Non-pigmented ciliary epithelial cell (primary cell): ENCODE results near the gene UBE2V1.
A peak's percentile ranks its signal among the peaks of the same experiment; 100 is the strongest.
"Not testable (repeated sequence)": the region's sequence is repeated elsewhere in the genome, so short reads cannot be mapped to it uniquely, and the experiment has no call there.

Experiments
- DNase-seq: peaks from one replicate; pipeline ENCODE4 v3.0.0-alpha.2; 2010; ENCODE audit warnings: low read depth

UBE2V1 gene

GRCh38 chr20:50112512-50113419, at the start of gene UBE2V1:
TSS of gene UBE2V1 (minus strand) at chr20:50113150. CDS start at chr20:50113128, 22 bp downstream.
- DNase-seq: no peak

GRCh38 chr20:50161494-50161893, 48.5 kb upstream of the UBE2V1 start:
- not testable (repeated sequence) for DNase-seq

- DNase-seq: no peak
Measured at GRCh38 chr20:50153500-50154377, 40.8 kb upstream of the UBE2V1 start, which contains the start of gene PEDS1. TSS of gene PEDS1 (minus strand) at chr20:50153723. CDS start at chr20:50153637, 86 bp downstream.

- DNase-seq: no peak
Measured at GRCh38 chr20:50153153-50153499, 40.2 kb upstream of the UBE2V1 start.

- no peak for DNase-seq
Measured at GRCh38 chr20:50152394-50153152, 39.6 kb upstream of the UBE2V1 start.

GRCh38 chr20:50151034-50151743, 38.2 kb upstream of the UBE2V1 start:
- DNase-seq: no peak

GRCh38 chr20:50149481-50150254, 36.7 kb upstream of the UBE2V1 start:
- no peak for DNase-seq

GRCh38 chr20:50146732-50147662, 34.0 kb upstream of the UBE2V1 start:
- no peak for DNase-seq

GRCh38 chr20:50146214-50146613, 33.3 kb upstream of the UBE2V1 start:
- DNase-seq: no peak

- DNase-seq: no peak
Measured at GRCh38 chr20:50145566-50145965, 32.6 kb upstream of the UBE2V1 start.

GRCh38 chr20:50144362-50144761, 31.4 kb upstream of the UBE2V1 start:
- peak; percentile 92 for DNase-seq

GRCh38 chr20:50142812-50143211, 29.9 kb upstream of the UBE2V1 start:
- no peak for DNase-seq

GRCh38 chr20:50141811-50142561, 29.0 kb upstream of the UBE2V1 start:
- no peak for DNase-seq

- no peak for DNase-seq
Measured at GRCh38 chr20:50141018-50141675, 28.2 kb upstream of the UBE2V1 start.

GRCh38 chr20:50140339-50140859, 27.4 kb upstream of the UBE2V1 start:
- DNase-seq: no peak

GRCh38 chr20:50138479-50139393, 25.8 kb upstream of the UBE2V1 start:
- no peak for DNase-seq

GRCh38 chr20:50138120-50138478, 25.1 kb upstream of the UBE2V1 start:
- no peak for DNase-seq
